GM12864 (cell line): Measurements from ENCODE around the gene TCAP.

ENCODE experiments used
- DNase-seq: peaks from one replicate; pipeline ENCODE4 v3.0.0-alpha.2; 2011; ENCODE audit warnings: low read depth
- H3K4me3 ChIP-seq: 2 replicates; pipeline ENCODE4 v1.5.1; 2011; ENCODE audit warnings: mild to moderate bottlenecking, low read depth, low read length, control low read depth
- TF ChIP-seq, protein P1 (sequence below): IDR thresholded peaks from 2 replicates; pipeline ENCODE4 v1.5.1; 2011; ENCODE audit warnings: low read depth, mild to moderate bottlenecking, moderate library complexity, low read length, control low read depth, inconsistent platforms; ENCODE audit errors: missing control alignments

Gene TCAP

GRCh38 chr17:39641883-39642282 lies 23.3 kb upstream of the TCAP start:
- no peak for DNase-seq
- TF ChIP-seq, protein P1, sequence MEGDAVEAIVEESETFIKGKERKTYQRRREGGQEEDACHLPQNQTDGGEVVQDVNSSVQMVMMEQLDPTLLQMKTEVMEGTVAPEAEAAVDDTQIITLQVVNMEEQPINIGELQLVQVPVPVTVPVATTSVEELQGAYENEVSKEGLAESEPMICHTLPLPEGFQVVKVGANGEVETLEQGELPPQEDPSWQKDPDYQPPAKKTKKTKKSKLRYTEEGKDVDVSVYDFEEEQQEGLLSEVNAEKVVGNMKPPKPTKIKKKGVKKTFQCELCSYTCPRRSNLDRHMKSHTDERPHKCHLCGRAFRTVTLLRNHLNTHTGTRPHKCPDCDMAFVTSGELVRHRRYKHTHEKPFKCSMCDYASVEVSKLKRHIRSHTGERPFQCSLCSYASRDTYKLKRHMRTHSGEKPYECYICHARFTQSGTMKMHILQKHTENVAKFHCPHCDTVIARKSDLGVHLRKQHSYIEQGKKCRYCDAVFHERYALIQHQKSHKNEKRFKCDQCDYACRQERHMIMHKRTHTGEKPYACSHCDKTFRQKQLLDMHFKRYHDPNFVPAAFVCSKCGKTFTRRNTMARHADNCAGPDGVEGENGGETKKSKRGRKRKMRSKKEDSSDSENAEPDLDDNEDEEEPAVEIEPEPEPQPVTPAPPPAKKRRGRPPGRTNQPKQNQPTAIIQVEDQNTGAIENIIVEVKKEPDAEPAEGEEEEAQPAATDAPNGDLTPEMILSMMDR: no peak
- no peak overlapping the region for H3K4me3 ChIP-seq

GRCh38 chr17:39642291-39643074 lies 22.7 kb upstream of the TCAP start:
- H3K4me3 ChIP-seq: no peak overlapping the region
- TF ChIP-seq, protein P1: no peak
- DNase-seq: no peak

DNA sequence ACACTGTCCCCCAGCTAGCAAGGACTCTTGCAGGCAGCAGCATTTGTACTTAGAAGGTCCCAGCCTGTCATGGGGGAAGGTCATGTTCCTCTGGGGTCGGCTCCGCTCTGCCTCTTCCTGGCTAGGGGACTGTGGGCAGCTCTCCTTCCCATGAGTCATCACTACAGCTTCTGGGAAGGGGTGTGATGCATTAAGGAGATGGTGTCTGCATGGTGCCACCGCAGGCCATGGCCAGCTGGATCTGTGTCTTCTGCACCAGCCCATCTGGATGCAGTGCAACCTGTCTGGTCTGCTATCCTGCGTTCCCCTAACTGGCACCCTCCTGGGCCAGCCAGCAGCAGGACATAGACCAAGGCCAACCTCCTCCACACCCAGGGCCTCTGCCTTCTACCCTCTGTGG lies 21.9 kb upstream of the TCAP start:
- no peak for DNase-seq
- no peak overlapping the region for H3K4me3 ChIP-seq
- TF ChIP-seq, protein P1: no peak

DNA sequence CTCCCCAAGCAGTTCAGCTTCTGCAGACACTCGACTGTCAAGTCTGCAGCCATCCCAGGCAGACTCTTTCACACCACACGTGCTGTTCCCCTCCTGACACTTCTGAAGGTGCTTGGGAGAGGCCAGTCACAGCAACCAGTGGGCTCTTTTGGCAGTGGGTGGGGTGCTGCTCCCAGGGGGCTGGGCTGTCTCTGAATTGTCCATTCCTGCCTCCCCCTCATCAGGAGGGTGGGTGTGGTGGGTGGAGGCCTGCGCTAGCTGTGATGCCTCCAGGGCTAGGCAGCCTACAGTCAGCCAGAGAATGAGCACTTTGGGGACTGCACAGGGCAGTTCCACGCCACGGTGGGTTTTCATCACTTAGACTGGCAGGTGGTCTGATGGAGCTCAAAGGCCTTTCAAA lies 17.9 kb upstream of the TCAP start:
- no peak for DNase-seq
- TF ChIP-seq, protein P1: no peak
- no peak overlapping the region for H3K4me3 ChIP-seq

GRCh38 chr17:39648616-39649366 lies 16.4 kb upstream of the TCAP start:
- DNase-seq: no peak
- no peak overlapping the region for H3K4me3 ChIP-seq
- TF ChIP-seq, protein P1: no peak

DNA sequence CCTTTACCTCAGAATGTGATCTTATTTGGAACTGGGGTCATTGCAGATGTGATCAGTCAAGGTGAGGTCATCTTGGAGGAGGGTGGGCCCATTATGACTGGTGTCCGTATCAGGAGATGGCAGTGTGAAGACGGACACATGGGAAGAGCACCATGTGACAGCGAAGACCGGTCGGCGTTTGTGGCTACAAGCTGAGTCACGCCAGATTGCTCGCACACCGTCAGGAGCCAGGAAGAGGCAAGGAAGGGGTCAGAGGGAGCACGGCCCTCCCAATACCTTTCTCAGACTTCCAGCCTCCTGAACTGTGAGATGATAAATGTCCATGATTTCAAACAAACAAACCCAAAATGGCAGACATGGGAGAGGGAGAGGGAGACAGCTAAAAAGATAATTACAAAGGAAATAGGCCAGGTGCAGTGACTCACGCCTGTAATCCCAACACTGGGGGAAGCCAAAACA lies 15.0 kb upstream of the TCAP start:
- TF ChIP-seq, protein P1: no peak
- H3K4me3 ChIP-seq: no peak overlapping the region
- no peak for DNase-seq
